ENCODE measurements around the gene CAPN9.

CAPN9 gene

DNA sequence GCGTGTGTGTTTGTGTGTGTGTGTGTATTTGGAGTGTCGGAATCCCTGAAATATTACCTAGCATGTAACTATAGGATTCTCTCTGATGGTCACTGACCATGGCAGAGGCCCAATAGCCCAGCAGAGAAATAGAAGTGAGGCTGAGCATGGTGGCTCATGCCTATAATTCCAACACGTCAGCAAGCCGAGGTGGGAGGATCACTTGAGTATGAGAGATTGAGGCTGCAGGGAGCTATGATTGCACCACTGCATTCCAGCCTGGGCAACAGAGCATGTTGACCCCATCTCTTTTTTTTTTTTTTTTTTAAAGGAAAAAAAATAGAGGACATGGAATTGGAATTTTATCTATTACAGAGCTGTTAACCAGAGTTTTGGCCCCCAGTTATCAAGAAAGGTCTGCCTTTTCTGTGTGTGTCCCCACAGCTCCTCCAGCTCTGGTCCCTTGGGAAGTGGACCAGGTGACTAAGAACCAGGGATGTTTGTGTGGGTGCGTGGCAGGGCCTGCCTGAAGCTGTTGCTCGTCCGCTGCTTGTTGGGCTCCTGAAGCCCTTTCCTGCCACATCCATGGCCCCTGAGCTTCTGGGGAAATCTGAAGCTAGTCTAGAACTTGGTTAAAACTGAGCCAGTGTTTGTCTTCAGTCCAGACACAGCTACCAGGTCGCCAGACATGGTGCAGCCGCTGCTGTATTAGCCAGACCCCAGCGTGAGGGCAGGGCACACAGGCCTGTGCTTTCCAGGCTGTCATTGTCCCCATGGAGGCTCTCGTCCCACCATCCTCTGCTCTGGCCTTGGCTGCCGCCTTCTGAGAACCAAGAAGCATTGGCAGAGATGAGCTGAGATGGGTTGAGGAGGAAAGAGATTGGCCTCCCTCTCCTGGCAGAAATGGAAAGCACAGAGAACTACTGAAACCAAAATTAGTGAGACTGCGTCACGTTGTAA lies 25.5 kb downstream of the CAPN9 start:
- peak; percentile 57 for DNase-seq

DNA sequence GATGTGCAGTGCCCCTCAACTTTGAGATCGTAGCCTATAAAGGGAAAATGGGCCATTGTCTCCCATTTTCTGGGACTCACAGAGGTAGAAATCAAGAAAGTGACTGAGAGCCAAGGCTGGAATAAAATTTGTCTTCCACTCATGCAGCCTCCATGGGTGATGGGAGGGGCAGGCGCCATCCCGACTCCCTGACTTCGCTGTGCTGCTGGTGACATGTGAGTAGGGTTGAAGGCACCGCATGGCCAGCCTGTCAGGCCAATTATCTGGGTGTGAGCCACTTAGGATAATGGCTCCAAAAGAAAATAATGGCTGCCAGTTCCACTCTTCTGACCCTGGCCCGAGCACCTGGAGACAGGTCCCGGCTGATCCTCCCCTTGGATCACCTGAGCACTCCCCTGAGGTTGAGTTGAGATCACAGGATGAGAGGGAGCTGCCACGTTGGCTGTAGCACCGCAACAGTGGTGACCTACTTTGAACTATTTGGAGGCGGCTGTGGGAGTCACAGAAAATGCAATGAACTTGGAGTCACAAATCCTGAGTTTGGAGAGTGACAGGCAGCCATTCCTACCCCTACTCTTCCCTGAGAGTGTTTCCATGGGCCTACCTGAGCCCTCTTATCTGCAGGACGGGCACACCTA lies 26.3 kb downstream of the CAPN9 start:
- DNase-seq: no peak

DNA sequence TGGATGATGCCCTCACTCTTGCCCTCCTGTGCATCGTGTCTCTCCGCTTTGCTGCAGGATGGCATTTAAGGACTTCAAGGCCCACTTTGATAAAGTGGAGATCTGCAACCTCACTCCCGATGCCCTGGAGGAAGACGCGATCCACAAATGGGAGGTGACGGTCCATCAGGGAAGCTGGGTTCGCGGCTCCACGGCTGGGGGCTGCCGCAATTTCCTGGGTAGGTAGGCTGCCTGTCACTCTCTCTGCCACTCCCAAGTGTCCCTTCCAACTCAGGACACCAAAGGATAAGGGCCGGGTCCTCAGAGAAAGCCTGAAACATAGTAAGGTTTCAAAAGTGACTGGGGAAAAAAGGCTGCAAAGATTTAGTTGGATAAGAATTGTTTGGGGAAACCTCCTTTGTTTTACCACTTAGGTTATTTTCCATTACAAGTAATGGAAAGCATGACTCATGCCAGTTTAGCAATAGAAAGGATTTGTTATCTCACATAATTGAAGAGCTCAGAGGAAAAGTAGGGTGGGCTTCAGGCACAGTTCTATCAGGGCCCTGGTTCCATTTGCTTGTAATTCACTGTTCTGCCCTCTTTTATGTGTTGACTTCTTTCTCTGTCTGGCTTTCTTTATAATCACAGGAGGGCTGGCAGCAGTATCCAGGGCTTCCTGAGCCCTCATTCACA lies 31.9 kb downstream of the CAPN9 start:
- peak; percentile 30 for DNase-seq

DNA sequence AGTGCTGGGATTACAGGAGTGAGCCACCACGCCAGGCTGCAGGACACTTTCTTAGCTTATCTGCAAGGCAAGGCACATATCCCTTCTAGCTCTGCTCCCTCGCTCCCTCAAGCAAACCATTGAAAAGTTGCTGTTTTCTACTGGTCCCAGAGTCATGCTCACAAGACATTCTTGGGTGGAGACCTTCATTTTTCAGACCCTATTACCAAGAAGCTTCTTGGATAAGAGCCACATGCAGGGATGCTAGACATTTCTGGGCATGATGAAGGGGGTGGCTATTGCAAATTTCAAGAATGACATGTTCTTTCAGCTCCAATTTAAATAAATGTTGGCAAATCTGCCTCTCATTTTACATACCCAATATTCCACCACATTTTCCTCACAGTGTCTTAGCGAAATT lies 33.9 kb downstream of the CAPN9 start:
- DNase-seq: no peak

DNA sequence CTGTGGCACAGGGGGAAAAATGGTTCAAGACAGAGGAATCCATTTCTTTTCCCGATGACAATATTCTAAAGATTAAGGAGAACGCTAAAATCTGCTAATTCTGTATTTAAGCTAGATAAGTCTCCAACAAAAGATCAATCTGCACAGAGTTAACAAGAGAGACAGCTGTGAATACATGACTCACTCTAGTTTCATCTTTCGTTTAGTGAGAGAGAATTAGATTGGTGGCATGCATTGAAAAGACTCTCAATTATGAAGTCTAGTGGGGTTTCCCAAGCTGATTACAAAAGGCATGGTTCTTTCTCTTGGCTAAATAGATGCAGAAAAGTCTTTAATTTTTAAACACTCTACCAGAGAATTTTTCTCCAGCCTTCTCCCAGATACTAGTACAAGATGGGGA lies 34.4 kb downstream of the CAPN9 start:
- DNase-seq: peak; percentile 16

DNA sequence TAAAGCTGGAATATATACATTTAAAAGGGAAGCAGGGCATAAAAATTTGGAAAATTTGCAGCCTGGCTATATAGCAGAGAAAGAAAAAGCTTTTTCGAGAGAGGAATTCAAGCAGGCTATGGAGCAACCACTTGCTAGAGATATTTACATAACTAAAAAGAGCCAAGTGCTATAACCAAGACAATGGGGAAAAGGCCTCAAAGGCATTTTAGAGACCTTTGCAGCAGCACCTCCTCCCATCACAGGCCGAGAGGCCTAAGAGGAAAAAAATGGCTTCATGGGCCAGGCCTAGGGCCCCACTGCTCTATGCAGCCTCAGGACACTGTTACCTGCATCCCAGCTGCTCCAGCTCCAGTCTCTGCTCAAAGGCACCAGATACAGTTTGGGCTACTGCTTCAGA lies 37.0 kb downstream of the CAPN9 start:
- DNase-seq: no peak

DNA sequence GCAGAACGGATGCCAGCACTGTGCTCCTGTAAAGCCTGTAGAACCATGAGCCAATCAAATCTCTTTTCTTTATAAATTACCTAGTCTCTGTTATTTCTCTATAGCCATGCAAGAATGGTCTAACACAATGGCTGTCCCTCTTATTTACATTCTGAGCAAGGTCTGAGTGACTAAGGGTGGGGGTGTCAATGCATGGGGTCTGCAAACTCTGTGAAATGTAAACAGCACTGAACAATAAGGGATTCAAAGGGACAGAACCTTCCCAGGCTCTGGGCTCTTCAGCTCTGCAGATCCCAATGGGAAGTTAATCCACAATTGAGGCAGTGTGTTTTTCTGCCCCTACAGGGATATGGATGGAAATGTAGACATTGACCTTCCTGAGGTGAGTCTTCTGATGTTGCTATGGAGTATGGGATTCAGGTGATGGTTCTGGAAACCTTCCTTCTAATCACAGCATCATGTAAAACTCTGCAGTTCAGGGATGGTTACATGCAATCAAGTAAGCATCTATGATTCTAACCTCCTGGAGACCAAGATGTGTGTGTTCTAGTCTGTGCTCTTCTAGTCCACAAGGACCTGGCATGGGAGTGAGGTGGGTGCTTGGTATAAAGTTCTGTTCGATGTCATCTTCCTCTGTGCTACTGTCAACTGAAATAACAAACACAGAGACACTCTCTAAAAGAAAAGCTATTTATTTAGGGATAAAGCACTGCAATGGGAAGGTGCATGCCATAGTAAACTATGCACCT lies 38.6 kb downstream of the CAPN9 start:
- no peak for DNase-seq

DNA sequence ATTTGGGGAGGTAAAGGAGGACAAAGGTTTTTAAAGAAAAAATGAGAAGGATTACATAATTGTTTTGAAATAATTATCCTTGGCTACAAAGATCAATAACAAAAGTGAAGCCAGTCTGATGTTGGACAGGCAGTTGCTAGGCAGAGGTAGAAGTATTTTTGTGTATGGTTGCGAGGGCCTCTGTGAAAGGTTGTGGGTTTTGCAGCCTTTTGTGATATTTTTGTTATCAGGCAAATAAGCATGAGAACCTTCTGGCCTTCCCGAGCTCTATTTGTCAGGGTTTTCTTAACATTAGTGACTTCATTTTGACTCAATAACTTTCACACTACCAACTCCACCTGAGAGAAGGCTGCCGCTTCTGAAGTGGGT lies 39.2 kb downstream of the CAPN9 start:
- no peak for DNase-seq

DNA sequence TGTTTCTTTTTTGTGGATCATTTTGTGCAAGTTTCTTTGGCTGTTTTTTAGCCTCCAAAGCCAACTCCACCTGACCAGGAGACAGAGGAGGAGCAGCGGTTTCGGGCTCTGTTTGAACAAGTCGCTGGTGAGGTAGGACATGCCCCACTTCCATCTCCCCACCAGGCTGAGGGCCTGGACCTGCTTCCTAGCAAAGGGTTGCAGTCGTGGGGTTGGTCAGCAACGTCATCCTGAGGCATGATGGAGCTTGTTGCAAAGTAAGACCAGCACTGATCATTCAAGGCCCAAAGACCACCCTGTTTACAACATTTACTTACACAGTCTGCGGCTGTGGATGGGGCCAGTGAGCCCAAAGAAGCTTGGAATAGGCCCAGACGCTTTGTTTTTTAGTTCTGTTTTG lies 40.3 kb downstream of the CAPN9 start:
- DNase-seq: no peak

DNA sequence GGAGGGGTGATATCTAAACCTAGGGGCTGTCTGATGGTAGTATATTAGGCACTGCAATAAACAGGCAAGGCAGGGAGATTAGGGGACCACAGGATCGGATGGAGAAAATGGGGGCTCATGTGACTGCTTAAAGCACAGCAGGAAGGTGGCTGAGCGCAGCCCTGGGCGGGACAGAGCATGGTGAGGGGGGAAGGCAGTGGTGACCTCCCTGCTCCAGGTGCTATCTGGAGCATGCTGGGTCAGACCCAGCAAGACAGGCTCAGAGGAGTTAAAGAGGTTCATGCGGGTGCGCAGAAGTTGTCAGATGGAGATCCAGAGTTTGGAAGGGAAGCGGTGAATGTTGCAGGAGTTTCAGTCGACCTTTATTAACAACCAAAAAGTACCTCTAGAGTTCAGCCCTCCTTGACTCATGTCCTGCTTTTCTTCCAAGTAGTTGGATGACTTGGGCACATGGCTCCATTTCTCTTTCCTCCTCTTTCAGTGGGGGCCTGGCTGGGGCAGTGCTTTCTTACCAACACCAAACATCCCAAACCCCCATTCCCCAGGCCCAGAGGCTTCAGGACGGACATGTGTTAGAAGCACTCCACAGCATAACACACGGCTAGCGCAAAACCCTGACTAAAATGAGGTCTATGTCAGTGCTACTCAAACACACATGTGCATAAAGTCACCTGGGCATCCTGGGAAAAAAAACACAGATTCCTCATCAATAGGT lies 41.5 kb downstream of the CAPN9 start:
- DNase-seq: no peak

DNA sequence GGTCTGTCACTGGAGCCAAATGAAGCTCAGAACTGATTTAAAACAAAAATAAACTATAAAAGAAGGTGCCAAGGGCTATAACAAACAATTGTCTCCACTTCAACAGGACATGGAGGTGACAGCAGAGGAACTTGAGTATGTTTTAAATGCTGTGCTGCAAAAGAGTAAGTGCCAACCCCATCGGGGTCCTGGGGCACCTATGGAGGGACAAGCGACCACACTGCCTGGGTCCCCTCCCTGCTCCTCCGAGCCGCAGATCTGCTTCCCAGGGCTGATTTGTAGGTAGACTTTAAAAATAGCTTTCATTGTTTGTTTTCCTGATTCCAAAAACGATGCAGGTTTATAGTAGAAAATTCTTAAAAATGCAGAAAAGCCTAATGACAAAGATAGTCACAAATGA lies 42.8 kb downstream of the CAPN9 start:
- DNase-seq: no peak

DNA sequence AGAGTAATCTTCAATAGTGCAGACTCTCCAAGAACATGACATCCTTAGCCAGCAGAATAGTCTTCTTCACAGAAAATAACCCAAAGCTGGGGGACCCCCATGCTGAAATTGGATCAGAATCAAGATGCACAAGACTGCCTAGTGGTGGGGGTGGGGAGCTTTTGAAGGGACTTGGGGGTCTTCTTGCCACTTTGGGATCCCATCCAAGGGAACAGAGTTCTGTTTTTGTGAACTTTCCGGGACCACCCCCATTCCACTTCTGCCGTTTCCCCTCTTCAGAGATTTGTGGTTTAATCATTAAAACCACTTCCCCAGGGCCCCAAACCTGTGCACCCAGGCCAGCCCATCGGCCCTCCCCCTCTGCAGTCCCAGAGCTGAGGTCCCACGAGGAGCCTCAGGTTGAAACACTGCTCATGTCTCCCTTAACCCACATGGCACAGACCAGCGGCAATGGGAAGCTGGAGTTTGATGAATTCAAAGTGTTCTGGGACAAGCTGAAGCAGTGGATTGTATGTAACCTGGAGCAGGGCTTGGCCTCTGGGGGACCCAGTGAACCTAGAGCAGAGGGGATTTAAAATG lies 44.9 kb downstream of the CAPN9 start:
- no peak for DNase-seq

DNA sequence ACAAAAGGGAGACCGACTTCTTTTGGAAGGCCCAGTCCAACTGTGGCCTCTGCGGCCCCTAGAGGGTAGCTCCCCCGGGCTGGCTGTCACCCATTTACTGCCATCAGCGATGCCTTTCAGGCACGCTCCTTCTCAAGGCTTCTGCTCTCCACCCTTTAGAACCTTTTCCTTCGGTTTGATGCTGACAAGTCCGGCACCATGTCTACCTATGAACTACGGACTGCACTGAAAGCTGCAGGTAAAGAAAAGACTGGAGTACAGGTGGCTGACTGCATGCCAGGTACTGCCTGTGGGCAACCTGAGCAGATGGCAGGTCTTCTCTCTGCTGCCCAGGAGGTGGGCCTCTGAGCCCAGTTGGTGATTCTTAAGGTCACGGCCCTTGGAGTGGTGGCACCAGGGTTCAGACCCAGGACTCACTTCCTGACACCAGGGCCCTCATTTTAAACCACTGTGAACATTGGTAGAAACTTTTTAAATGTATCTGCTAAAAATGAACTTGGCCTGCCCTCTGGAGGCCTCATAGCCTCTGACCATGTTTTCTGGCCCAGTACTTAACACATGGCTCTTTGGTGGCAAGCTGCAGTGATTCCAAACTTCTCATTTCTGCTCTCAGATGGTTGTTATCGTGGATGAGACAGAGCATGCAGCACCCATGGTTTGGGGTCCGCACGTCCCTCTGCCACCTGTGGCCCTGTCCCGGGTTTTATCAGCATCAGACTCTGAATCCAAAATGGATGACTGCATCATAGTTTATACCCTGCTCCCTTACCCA lies 45.7 kb downstream of the CAPN9 start:
- DNase-seq: peak; percentile 20

DNA sequence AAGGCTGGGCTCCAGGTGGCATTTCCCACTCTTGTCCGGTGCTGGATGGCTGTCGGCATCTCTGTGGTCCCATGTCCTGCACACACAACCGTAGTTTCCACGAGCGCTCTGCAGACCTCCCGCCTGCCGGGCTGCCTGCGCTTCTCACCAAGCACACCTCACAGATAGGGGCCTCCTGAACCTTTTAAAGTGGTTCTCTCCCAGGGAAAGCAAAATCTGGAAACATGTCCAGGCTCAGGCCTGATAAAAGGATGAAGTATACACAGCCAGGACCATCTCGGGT lies 46.2 kb downstream of the CAPN9 start:
- DNase-seq: no peak

DNA sequence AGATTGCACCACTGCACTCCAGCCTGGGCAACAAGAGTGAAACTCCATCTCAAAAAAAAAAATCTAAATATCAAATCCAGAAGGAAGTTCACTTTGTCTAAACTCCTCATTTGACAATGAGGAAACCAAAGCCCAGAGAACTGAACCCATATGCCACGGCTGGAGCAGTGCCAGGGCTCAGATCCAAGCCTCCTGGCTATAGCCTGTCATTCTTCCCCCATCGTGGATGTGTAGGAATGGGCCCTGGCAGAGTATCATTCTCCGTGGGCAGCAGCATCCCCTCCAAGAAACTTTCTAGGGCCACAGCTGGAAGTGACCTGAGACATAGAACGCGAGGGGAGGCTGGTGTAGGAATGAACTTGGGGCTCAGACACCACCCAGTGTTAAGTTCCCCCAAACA lies 47.2 kb downstream of the CAPN9 start:
- DNase-seq: no peak

DNA sequence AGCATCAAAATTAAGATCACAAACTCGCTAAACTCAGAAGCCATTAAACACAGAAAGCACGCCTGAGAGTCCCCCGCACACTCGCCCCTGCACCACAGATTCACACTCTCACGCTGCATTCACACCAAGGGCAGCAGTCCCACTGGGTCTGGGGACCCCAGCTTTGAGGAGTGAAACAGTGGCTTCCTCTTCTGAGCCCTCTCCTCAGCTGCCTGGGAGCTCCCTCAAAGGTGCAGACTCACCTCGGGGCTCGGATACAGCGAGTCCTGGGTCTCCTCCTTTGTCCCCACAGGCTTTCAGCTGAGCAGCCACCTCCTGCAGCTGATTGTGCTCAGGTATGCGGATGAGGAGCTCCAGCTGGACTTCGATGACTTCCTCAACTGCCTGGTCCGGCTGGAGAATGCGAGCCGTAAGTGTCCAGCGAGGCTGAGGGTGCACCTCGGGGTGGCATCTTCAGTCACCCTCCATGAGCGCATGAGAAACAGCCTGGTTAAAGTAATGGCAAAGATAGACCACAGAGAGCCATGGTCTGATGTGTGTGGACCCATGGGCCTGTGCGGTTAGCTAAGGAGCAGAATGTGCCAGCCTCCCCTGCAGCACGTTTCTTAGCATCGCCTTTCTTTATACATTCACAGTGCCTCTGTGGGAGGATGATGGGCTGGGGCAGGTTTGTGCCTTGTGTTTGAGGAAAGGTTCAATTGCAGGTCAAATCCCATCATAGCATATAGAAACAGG lies 47.9 kb downstream of the CAPN9 start:
- no peak for DNase-seq

DNA sequence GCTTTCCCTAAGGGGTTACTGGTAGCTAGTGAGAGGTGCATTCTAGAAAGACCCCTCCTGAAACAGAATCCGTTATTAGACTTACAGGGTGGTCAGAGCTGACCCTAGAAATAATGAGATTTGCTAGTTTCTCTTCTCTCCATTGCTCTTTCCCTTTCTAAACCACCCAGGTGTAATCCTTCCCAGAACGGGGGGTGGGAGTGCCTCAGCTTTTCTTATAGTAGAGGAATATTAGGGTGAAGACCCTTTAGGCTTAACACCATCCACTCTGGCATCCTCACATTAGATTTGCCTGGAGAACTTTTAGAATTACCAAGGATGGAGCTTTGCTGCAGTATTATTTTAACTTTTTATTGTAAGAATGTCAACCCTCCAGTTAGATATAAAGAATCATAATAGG lies 49.4 kb downstream of the CAPN9 start:
- no peak for DNase-seq

DNA sequence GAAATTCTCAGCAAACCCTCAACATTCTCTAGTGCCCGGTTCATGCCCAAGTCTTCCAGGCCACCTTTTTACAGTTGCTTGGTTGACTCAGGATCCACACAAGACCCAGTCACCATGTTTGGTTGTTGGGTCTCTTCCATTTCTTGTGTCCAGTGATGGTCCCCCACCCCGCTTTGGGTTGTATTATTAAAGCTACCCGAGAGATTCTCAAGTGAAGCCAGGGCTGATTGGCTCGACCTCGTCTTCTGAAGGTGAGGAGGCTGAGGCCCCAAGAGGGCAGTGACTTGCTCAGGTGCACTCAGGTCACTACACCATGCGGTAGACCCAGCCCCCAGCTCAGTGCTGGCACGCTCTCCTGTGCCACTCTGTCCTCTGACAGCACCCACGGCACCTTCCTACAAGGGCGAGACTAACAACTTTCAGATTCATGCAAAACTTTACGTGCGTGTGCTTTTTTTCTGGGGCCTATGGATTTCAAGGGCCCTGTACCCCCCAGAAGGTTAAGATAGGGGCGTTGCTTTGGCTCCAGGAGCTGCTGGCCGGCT lies 50.3 kb downstream of the CAPN9 start:
- no peak for DNase-seq

DNA sequence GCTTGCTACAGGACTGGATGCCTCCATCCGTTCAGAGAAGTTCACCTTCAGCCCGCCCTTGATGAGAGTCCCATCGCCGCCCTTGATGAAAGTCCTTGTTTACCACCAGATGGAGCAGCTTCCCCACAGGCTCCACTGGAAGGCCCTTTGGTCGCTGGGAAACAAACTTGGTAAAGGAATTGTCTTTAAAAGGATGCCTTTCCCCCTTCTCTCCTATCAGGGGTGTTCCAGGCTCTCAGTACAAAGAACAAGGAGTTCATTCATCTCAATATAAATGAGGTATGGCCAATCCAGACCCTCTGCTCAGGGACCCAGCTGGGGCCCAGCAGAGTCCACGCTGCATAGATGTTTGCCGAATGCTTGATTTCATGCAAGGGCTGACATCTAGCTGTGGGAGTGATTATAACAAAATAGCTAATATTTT lies 50.8 kb downstream of the CAPN9 start:
- DNase-seq: peak; percentile 65

DNA sequence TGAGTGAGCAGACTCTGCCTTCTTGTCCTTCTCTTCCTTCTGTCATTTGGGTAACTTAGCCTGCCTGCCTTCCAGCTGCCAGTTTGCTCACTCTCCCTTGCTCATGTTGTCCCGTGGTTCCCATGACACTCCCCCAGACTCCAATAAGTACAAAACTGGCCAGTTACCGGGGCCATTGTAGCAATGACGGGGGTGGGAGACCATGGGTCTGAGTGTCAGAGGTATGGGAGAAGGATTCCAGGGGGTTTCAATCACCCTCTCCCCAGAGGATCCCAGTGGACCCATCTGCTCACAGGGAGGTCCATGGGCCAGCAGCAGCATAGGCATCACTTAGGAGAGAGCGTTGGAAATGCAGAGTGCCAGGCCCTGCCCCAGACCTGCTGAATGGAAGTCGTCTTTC lies 51.3 kb downstream of the CAPN9 start:
- no peak for DNase-seq
